Putamen (tissue), 1 donor: ENCODE results near the gene KLF8.

Source experiments
- DNase-seq: peaks from one replicate; pipeline ENCODE4 v3.0.0-alpha.2; 2016; ENCODE audit warnings: low spot score

The KLF8 gene

DNA sequence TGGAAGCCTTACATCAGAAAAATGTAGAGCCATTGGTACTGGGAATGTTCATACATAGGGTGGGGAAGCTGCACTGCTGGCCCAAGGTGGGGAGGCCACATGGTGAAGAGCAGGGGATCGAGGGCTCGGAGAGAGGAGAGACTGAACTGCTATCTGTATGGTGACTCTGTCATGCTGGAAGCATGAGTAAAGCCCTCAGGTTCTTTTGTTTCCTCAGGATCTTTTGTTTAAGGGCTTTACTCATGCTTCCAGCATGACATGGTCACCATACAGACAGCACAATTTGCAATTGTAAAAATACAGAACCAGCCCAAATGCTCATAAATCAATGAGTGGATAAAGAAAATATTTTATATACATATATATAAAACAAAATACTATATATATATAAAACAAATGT lies 78.4 kb downstream of the KLF8 start:
- no peak for DNase-seq

DNA sequence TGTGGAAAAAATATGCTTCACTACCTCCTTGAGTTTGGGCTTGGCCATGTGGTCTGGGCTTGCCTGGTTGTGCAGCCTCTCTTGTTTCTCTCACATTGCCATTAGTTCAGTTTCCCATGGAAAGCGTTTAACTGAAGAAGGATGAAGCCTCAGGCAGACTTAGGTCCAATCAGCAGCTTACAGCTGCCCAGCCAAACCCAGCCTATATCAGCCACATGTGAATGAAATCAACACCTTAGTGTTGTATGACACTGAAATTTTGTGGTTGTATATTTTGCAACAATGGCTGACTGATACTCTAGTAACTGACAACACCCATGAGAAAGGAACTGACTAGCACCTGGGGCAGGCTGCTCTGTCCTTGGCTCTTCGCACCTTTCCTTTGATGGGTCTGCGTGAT lies 81.2 kb downstream of the KLF8 start:
- DNase-seq, result no peak

DNA sequence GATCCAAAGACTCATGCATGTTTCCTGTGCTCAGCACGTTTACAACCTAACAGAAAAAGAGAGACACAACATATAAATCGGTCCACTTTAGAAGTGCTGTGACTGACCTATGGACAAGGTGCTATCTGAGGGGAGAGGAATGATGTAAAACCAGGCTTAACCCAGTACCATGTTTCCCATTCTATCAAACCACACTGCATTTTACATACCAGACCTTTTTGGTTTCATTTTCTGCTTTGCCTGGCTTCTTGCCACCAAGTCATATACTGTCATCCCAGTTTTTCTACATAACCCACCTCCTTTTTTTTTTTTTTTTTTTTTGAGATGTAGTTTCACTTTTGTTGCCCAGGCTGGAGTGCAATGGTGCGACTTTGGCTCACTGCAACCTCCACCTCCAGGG lies 82.2 kb downstream of the KLF8 start:
- no peak for DNase-seq

DNA sequence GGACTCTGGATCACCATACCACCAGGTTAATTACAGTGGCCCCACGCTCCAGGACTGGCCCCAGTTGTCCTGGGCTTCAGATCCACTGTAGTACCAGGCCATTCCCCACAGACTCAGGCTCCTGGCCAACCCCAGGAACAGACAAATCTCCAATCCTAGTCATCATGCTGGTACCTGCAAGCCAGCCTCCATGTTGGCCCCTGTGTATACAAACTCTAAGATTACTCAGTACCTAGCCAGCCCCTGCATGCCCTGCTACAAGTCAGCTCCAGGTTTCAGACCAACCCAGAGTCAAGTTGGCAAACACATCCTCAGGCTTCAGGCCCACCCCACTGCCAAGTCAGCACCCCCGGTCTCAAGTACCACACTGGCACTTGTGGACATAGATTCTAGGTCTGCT lies 85.9 kb downstream of the KLF8 start:
- no peak for DNase-seq

DNA sequence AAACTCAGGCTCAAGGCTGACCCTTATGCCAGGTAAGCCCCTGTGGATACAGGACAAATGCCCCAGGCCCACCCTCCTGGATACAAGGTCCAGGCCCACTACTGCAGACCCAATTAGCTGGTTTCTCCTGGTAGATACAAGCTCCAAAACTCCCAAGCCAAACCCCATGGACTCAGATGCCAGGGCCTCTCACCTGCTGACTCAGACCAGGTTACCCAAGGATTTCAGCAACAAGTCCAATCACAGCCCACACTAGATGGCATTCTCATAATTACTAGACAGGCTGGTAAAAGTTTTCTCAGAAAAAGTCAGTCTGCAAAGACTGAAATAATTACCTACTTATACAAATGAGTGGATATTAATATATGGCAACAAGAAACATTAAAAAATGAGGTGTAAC lies 87.0 kb downstream of the KLF8 start:
- no peak for DNase-seq
